Cardiac muscle cell (in vitro differentiated cells and primary cell): Measurements from ENCODE around the gene MORN5. TPM values are rescaled to one million over a fixed set of nuclear protein-coding genes. Genes with fewer than 3 reads are reported as not detected.

ENCODE experiments used
- DNase-seq, 2 donors: peaks; one replicate each; pipeline versions ENCODE4 v3.0.0 to v3.0.0-alpha.2; 2010 to 2017; ENCODE audit warnings: low read depth in 1 of 2, low spot score in 1 of 2
- H3K27ac ChIP-seq: fragments of 200-600 bp; sonication (generic); 2 replicates; pipeline ENCODE4 v1.5.1; 2016
- H3K27me3 ChIP-seq: fragments of 200-600 bp; sonication (generic); 2 replicates; pipeline ENCODE4 v1.6.0; 2016; ENCODE audit warnings: control low read depth
- H3K36me3 ChIP-seq: fragments of 200-600 bp; sonication (generic); 2 replicates; pipeline ENCODE4 v1.5.1; 2016; ENCODE audit warnings: control low read depth
- H3K4me1 ChIP-seq: fragments of 200-600 bp; sonication (generic); 2 replicates; pipeline ENCODE4 v1.8.1; 2017; ENCODE audit warnings: low read depth, mild to moderate bottlenecking, mixed run types
- H3K4me3 ChIP-seq: fragments of 200-600 bp; sonication (generic); 2 replicates; pipeline ENCODE4 v1.5.1; 2016; ENCODE audit warnings: mild to moderate bottlenecking
- H3K9me3 ChIP-seq: fragments of 200-600 bp; sonication (generic); 2 replicates; pipeline ENCODE4 v1.5.1; 2017; ENCODE audit warnings: low read depth, mild to moderate bottlenecking, control low read depth
- polyA plus RNA-seq: library from polyadenylated mRNA; unstranded; fragments of >200 nt; fragmentation: Nextera tagmentation; extraction: Ambion mirVana; gene quantifications from 2 replicates; pipeline ENCODE4 v1.2.1, GENCODE V29; 2016
- total RNA-seq: library from RNA; depleted of rRNA; stranded (reverse); fragments of >200 nt; gene quantifications from 2 replicates; pipeline ENCODE4 v1.2.3, GENCODE V29; 2016
- TF ChIP-seq, protein P1 (sequence below): IDR thresholded peaks from 2 replicates; pipeline ENCODE4 v1.5.1; 2012; ENCODE audit warnings: low read depth, mild to moderate bottlenecking, low read length

The MORN5 gene
- total and polyA plus RNA-seq, 2 experiments from 2014 or later = not detected

DNA sequence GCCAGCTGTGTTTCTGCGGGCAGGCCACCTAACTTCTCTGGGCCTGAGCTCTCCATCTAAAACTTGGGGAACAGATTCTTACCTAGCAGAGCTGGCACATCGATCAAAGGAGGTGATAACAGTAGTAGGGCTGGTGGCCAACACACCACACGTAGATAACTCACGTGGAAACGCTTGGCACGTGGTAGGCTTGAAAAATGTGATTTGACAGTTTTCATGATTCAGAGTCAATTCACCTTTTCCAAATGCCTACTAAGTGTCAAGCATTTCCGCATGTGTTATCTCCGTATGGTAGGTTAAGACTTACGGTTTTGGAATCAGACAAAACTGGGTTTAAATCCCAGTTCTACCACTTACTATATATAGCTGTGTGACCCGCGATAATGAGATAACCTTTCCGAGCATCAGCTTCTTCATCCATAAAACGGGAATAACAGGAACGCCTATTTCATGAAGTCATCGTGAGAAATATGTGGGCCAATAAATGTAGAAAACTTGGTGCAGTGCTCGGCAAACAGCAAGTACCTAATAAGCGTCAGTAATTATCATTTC is 25.6 kb upstream of the MORN5 start:
- no peaks in the 10 kb centered on the region for H3K27me3 ChIP-seq
- TF ChIP-seq, protein P1, sequence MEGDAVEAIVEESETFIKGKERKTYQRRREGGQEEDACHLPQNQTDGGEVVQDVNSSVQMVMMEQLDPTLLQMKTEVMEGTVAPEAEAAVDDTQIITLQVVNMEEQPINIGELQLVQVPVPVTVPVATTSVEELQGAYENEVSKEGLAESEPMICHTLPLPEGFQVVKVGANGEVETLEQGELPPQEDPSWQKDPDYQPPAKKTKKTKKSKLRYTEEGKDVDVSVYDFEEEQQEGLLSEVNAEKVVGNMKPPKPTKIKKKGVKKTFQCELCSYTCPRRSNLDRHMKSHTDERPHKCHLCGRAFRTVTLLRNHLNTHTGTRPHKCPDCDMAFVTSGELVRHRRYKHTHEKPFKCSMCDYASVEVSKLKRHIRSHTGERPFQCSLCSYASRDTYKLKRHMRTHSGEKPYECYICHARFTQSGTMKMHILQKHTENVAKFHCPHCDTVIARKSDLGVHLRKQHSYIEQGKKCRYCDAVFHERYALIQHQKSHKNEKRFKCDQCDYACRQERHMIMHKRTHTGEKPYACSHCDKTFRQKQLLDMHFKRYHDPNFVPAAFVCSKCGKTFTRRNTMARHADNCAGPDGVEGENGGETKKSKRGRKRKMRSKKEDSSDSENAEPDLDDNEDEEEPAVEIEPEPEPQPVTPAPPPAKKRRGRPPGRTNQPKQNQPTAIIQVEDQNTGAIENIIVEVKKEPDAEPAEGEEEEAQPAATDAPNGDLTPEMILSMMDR = no peak
- no peak for DNase-seq
- H3K36me3 ChIP-seq = no peaks in the 10 kb centered on the region
- H3K9me3 ChIP-seq = no peaks in the 10 kb centered on the region
- H3K27ac ChIP-seq = no peak overlapping the region
- no peaks in the 10 kb centered on the region for H3K4me1 ChIP-seq
- no peak overlapping the region for H3K4me3 ChIP-seq

DNA sequence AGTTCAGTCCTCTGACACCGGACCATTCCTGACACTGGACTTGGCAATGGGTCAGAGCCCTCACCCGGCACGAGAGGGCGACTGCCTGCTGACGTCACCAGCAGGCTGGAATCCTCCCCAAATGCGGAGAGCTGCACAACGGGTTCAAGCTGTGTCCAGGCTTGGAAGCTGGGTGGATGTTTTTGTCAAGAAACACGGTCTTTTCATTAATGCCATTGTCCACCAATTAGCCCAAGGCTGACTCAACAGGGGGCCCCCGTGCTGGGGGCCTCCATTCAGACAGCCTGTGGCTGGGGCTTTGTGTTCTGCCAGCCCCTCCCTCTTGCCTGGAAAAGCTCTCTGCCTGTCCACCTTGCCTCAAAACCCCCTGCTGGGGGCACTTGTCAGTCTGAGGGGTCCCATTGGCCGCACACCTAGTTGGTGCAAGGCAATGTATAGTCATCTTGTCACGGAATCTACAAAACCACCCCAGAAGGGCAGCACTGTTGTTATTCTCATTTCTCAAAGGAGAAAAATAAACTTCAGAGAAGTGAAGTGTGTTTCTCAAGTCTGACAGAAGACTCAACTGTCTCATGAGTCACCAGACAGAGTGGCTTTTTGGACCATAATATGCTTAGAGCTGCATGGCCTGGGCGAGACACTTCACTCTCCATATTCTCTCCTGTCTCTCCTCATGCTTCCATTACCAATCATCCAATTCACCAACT is 24.7 kb upstream of the MORN5 start:
- no peaks in the 10 kb centered on the region for H3K9me3 ChIP-seq
- TF ChIP-seq, protein P1 = no peak
- H3K27ac ChIP-seq = no peak overlapping the region
- H3K4me1 ChIP-seq = no peaks in the 10 kb centered on the region
- H3K36me3 ChIP-seq = no peaks in the 10 kb centered on the region
- no peak overlapping the region for H3K4me3 ChIP-seq
- DNase-seq = no peak
- no peaks in the 10 kb centered on the region for H3K27me3 ChIP-seq

DNA sequence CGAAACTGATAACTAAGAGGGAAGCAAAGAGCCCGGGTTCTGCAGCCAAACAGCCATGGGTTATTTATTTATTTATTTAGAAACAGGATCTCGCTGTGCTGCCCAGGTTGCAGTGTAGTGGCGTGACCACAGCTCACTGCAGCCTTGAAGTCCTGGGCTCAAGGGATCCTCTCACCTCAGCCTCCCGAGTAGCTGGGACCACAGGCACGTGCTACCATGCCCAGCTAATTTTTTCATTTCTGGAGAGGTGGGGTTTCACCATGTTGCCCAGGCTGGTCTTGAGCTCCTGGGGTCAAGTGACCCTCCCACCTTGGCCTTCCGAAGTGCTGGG is 24.2 kb upstream of the MORN5 start:
- Histone ChIP-seq H3K9me3 (no peaks in the 10 kb centered on the region), H3K36me3 (no peaks in the 10 kb centered on the region), H3K27ac (no peak overlapping the region), H3K4me3 (no peak overlapping the region), H3K4me1 (no peaks in the 10 kb centered on the region), H3K27me3 (no peaks in the 10 kb centered on the region)
- TF ChIP-seq, protein P1 = no peak
- no peak for DNase-seq

DNA sequence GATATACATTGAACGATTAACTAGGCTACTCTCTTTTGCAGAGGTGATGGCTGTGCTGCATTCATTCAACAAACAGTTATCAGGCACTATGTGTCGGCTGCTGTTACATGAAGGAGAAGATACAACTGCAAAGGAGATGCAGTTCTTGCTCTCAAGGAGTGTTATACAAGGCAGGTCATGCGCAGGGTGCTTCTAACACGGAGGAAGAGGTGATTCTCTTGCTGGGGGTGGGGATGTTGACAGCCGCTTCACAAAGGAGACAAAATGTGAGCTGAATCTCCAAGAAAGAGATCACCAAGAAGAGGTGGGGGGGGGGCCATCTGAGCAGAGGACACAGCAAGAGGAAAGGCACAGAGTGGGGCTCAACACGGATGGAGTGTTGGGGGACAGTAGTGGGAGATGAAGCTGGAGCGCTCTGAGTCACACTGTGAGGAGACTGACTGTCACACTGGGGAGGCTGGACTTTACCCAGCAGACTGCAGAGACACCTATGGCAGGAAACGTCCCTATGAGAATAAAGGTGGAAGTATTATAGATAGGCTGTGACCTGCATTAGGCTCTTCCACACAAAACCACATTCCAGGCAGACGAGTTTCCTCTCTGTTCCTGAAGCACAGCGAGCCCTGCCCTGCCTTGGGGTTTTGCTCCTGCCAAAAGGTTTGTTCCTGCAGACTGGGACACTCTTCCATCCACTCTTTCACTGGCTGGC is 21.0 kb upstream of the MORN5 start:
- no peak for DNase-seq
- Histone ChIP-seq H3K4me1 (no peaks in the 10 kb centered on the region), H3K36me3 (peaks cover 12% of the 10 kb centered on the region), H3K9me3 (no peaks in the 10 kb centered on the region), H3K4me3 (no peak overlapping the region), H3K27me3 (no peaks in the 10 kb centered on the region), H3K27ac (no peak overlapping the region)
- TF ChIP-seq, protein P1 = no peak

DNA sequence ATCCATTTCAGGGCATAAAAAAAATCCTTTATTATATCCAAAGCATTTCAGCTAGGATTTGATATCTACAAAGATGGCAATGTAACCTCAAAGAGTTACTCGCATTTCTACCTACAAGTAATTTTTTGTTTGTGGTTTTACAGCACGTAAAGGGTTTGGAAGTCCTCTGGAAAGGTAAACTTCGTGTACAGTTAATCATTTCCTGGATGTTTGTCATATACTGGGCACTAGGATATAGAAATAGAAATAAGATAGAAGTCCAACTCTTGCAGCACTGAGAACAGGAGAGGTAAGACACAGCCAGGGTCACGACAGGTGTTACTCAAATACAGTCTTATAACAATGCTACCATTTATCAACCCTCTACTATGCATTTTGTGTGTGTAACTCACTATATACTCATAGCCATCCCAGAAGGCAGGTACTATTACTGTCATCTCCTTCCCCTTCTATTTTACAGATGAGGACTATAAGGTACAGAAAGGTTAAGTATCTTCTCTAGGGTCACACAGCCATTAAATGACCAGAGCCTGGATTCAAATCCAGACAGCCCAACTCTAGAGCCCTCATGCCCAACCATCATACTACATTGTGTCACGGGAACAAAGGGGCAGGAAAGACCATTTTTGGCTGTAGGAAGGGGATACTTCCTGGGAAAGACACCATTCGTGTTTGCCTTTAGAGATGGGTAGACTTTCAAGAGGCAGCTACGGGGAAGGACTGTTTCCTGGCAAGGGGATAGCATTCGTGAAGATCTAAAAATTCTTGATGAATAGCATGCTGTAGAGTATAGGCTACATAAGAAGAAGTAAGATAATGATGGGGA is 19.1 kb upstream of the MORN5 start:
- H3K27me3 ChIP-seq = no peaks in the 10 kb centered on the region
- DNase-seq = no peak
- H3K27ac ChIP-seq = no peak overlapping the region
- H3K4me3 ChIP-seq = no peak overlapping the region
- H3K36me3 ChIP-seq = peaks cover 27% of the 10 kb centered on the region
- TF ChIP-seq, protein P1 = no peak
- no peaks in the 10 kb centered on the region for H3K4me1 ChIP-seq
- no peaks in the 10 kb centered on the region for H3K9me3 ChIP-seq
